GM19099 (cell line): Measurements from ENCODE around the gene NAT10.

Experiments used
- POLR2A ChIP-seq: IDR thresholded peaks from 3 replicates; pipeline ENCODE4 v1.6.1; 2011; ENCODE audit warnings: low read depth; ENCODE audit not compliant: insufficient read length; ENCODE audit errors: extremely low read depth

Gene NAT10

GRCh38 chr11:34091825-34092224, 13.6 kb upstream of the NAT10 start:
- no peak for TF ChIP-seq POLR2A

GRCh38 chr11:34098813-34099212, 6.6 kb upstream of the NAT10 start:
- no peak for TF ChIP-seq POLR2A

- TF ChIP-seq POLR2A, result no peak
These were observed 750 bp upstream of the NAT10 start for GRCh38 chr11:34104680-34105078.

- no peak for TF ChIP-seq POLR2A
These were observed 602 bp downstream of the NAT10 start for GRCh38 chr11:34105957-34106504.

GRCh38 chr11:34111722-34112270, 6.4 kb downstream of the NAT10 start:
- no peak for TF ChIP-seq POLR2A

GRCh38 chr11:34114014-34114413, 8.6 kb downstream of the NAT10 start:
- TF ChIP-seq POLR2A, result no peak

GRCh38 chr11:34114471-34114870, 9.0 kb downstream of the NAT10 start:
- TF ChIP-seq POLR2A, result no peak

- no peak for TF ChIP-seq POLR2A
These were observed 15.2 kb downstream of the NAT10 start for GRCh38 chr11:34120651-34121050.

- TF ChIP-seq POLR2A, result no peak
These were observed 19.6 kb downstream of the NAT10 start for GRCh38 chr11:34124885-34125668.

GRCh38 chr11:34126959-34127848, 21.8 kb downstream of the NAT10 start:
- no peak for TF ChIP-seq POLR2A

- TF ChIP-seq POLR2A, result no peak
These were observed 23.4 kb downstream of the NAT10 start for GRCh38 chr11:34128824-34129223.

GRCh38 chr11:34132261-34132965, 27.0 kb downstream of the NAT10 start:
- TF ChIP-seq POLR2A, result no peak

- no peak for TF ChIP-seq POLR2A
These were observed 29.3 kb downstream of the NAT10 start for GRCh38 chr11:34134765-34135164.

GRCh38 chr11:34135439-34135838, 30.0 kb downstream of the NAT10 start:
- no peak for TF ChIP-seq POLR2A

- TF ChIP-seq POLR2A, result no peak
These were observed 31.0 kb downstream of the NAT10 start for GRCh38 chr11:34136420-34136819.
